ENCODE results near the gene ASPHD1.
"Not testable (repeated sequence)": the region's sequence is repeated elsewhere in the genome, so short reads cannot be mapped to it uniquely, and the experiment has no call there.

Gene ASPHD1, protein sequence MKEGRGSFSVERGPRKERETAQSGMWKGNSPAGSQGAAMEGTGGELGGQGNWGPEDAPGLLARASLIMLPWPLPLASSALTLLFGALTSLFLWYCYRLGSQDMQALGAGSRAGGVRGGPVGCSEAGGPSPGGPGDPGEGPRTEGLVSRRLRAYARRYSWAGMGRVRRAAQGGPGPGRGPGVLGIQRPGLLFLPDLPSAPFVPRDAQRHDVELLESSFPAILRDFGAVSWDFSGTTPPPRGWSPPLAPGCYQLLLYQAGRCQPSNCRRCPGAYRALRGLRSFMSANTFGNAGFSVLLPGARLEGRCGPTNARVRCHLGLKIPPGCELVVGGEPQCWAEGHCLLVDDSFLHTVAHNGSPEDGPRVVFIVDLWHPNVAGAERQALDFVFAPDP

DNA sequence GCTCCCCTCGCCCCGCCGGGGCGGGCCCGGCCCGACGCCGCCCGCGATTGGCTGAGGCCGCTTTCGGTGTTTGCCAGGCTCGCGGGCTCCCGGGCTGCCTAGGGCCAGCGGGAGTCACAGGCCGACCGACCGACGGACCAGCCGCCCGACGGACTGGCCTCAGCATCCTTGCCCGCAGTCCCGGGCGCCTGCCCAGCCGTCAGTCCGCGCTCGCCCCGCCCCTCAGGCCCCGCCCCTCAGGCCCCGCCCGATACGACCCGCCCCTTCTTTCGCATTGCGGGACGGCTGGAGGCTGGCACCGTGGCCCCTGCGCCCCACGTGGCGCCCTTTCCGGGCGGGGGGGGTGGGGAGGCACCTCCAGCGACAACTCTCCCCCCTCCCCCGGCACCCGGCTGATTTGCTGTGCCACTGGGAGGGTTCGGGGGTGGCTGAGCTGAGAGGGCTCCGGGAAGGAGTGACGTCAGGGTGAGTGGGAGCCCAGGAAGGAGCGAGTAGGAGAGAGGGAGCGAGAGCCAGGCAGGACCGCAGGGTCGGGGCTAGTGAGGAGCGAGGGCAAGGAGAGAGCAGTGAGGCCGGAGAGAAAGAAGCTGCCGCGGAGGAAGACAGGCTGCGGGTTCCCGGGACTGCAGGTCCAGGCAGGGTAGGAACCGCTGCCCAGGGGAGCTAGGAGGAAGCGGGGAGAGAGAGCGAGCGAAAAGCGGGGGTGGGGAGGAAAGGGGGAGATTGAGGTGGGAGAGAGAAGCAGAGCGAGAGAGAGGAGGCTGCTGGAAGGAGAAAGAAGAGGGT, at the start of gene ASPHD1:
ASPHD1 (plus strand) TSS at position 387 of the 786 bp plus-strand sequence. CDS start 484 bp downstream, outside the sequence.
- no peak for FAIRE-seq
- DNase-seq (ENCODE audit: insufficient read length, low spot score) = peak; percentile 89

DNA sequence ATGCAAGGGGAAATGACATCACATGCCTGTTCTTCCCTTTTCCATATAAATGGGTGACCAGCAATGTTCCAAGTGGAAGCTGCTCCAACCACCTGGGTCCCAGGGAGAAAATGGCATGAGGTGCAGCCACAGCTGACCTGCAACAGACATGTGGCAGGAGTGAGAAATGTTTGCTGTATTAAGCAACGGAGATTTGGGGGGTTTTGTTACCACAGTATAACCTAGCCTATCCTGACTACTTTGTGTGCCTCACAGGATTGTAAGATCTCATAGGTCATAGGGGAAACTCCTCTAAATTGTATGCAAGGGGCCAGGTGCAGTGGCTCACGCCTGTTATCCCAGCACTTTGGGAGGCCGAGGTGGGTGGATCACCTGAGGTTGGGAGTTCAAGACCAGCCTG, 49.3 kb upstream of the ASPHD1 start:
- FAIRE-seq (no peak), DNase-seq (ENCODE audit: insufficient read length, low spot score) (no peak)

DNA sequence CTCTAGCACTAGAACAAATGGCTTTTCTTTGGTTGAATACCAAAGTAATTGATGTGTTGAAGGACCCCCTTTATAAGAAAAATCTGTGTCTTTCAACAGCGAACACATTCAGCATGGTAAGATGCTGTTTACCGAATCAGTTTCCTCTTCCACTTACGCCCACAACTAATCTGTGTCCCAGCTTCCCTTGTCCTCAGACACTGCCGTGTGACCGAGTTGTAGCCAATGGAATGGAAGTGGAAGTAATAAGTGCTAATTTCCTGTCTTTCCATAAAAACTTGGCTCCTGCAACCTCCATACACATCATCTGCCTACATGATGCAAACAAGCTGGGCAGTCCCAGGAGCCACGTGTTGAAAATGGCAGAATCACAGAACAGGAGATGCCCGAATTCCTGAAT, 47.6 kb upstream of the ASPHD1 start:
- DNase-seq (ENCODE audit: insufficient read length, low spot score) (no peak), FAIRE-seq (no peak)

GRCh38 chr16:29854520-29855100, 45.7 kb upstream of the ASPHD1 start:
- FAIRE-seq = no peak

GRCh38 chr16:29857133-29857760, 43.0 kb upstream of the ASPHD1 start:
- no peak for FAIRE-seq

More at GRCh38 chr16:29854520-29855100, 45.7 kb upstream of the ASPHD1 start:
- no peak for DNase-seq (ENCODE audit: insufficient read length, low spot score)

GRCh38 chr16:29858149-29858849, 42.0 kb upstream of the ASPHD1 start:
- DNase-seq (ENCODE audit: insufficient read length, low spot score) (no peak), FAIRE-seq (no peak)

More at GRCh38 chr16:29857133-29857760, 43.0 kb upstream of the ASPHD1 start:
- DNase-seq (ENCODE audit: insufficient read length, low spot score) = no peak

DNA sequence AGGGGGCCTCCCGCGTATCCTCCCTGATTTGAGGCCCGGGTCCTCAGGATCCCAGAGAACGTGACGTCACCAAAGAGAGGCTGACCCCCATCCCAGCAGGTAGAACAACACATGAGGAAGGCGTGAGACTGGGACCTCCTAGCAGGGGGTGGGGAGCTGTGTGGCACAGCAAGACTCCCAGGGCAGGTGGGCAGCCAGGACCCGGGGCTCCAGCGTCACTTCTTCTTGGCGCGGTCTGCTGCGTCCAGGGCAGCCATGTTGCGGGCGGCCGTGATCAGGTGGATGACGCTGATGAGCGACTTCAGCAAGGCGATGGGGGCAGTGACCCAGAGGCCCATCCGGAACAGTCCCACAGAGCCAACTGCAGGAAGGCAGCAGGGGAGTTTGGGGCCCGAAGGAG, 41.3 kb upstream of the ASPHD1 start:
- no peak for DNase-seq (ENCODE audit: insufficient read length, low spot score)
- FAIRE-seq = no peak

DNA sequence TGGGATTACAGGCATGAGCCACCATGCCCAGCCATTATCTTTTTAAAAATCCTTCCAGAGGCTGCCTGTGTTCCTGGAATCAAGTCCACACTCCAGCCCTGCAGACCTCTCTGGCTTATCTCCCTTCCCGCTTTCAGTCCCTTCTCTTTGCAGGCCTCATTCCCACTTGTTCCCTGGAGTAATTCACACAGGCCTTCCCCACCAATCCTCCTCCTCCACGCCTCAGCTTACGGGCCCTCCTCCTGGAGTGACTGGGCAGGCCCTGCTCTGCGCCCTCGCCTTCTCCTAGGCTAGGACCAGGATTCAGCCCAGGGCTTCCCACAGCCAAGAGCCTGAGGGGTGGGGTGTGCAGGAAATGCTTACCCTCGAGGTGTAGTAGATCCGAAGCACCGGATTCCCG, 40.1 kb upstream of the ASPHD1 start:
- no peak for FAIRE-seq
- no peak for DNase-seq (ENCODE audit: insufficient read length, low spot score)

DNA sequence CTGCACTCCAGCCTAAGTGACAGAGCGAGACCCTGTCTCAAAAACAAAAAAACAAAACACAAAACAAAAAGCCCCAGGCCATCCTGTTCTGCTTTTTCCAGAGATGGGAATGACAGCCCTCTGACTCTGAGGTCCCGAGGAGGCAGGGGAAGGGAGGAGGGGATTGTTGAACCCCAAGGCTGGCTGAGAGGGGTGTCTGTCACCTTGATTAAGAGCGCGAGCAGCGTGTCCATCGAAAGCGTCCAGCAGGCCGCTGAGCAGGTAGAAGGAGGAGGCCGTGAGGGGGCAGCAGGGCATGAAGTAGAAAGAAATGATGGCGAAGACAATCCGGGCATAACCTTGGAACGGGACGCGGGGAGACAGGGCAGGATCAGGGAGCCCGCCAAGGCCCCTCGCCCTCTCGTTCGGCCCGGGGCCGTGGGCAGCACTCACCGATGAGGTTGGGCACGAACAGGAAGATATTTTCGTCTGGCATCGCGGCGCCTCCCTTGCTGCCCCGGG, 37.9 kb upstream of the ASPHD1 start:
- FAIRE-seq (no peak), DNase-seq (ENCODE audit: insufficient read length, low spot score) (no peak)

DNA sequence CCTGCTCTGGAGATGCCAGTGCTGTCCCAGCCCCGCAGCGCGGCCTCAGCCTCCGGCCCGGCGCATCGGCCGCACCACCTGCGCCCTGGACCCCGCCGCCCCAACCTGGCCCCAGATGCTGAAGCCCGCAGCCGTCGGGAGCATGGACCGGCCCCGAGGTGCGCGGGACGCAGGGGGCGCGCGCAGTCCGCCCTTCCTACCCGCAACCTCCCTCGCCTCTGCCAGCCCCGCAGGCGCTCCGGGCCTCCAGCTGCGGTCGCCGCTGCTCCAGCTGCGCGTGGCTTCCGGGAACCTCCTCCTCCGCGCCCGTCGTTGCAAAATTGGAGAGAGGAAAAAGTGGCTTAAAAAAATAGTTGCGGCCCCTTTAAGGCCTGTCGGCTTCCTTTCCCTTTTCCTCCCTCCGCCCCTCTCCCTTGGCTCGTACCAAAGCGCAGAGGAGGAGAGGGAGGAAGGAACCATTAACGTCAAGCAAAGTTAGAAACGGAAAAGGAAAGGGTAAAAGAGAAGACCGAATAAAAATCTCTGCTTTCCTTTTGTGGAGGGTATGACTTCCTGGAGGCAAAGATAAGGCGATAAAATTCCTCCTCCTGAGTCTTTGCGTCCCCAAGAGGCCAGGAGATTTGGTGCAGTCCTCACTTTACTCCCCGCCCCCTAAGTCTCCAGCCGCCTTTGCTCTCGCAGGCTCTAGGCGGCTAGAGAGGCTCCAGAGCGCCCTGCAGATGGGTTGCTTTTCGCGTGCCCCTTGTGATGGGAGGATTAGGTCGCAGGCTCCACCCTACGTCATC, 37.2 kb upstream of the ASPHD1 start, which contains the start of gene CDIPT:
CDIPT (minus strand) TSS at position 343 of the 785 bp plus-strand sequence. CDS start 369 bp downstream, outside the sequence.
- DNase-seq (ENCODE audit: insufficient read length, low spot score) (peak; percentile 92), FAIRE-seq (peak; percentile 98)

DNA sequence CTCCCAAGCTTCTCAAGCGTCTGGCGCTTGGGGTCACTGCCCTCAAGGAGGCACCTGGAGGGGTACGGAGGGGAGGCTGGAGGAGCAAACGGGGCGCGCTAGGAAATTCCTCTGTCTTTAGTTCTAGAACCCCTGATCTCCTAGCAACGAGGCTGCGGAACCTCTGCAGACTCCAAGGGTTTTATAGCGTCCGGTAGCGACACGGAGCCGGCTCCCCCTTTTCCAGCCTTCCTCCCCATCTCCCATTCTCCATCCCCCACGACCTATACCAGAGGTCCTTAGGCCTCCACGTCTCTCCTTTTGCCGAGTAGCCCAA, 36.7 kb upstream of the ASPHD1 start:
- DNase-seq (ENCODE audit: insufficient read length, low spot score) (no peak), FAIRE-seq (no peak)

GRCh38 chr16:29864205-29864604, 36.1 kb upstream of the ASPHD1 start:
- FAIRE-seq = no peak
- no peak for DNase-seq (ENCODE audit: insufficient read length, low spot score)

DNA sequence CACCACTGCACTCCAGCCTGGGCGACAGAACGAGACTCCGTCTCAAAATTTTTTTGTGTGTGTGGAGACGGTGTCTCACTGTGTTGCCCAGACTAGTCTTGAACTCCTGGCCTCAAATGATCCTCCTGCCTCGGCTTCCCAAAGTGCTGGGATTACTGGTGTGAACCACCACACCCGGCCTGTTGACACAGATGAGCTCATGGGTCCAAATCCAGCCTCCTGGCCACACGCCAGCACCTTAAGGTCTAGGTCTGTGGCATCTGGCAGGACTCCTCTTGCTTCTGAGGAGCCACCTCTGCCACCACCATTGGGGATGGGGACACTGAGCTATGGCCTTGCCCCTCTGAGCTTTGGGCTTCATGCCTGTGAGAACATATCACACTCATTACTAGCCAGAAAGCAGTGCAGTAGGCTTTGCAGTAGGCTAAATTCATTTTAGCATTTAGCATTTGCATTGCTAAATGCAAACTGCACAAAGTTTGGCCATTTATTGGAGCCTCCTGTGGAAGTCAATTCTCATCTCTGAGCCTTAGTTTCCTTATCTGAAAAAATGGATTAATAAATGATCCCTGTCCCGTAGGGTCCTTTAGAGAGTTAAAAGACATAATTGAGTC, 31.8 kb upstream of the ASPHD1 start:
- DNase-seq (ENCODE audit: insufficient read length, low spot score) (no peak), FAIRE-seq (no peak)

- FAIRE-seq; DNase-seq (ENCODE audit: insufficient read length, low spot score): not testable (repeated sequence)
Observed at GRCh38 chr16:29869067-29869466, 31.2 kb upstream of the ASPHD1 start.

DNA sequence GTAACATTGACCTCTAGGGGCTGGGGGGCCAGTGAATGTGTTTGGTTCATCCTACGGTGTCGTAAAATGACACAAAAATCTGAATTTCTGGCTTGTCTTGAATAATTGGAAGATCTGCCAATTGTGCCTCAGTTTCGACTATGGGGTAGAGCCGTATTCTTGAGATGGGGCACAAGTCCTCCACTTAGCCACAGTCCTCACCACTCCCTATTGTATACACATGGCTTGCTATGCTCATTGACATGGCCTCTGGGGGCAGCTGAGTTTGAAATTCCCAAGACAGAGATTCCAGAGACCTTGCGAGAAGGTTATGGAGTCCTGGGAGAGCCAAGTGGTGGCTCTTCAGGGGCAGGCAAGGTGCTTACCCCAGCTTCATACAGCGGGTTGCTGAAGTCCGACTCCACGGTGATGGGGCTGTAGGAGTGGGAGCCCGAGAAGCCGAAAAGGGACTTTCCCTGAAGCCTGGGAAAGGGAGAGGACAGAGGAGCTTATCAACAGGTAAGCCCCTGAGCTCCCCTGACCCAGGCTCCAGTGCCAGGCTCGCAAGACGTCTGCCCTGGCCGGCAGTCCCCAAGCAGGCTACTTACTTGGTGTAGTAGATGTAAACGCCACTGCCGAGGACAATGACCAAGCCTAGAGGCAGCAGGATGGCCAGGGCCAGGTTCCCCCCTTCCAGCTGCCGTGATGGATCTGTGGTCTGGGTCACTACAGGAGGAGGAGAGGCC, 28.3 kb upstream of the ASPHD1 start:
- DNase-seq (ENCODE audit: insufficient read length, low spot score) (no peak), FAIRE-seq (no peak)

GRCh38 chr16:29873319-29873718, 27.0 kb upstream of the ASPHD1 start:
- FAIRE-seq = no peak
- no peak for DNase-seq (ENCODE audit: insufficient read length, low spot score)

DNA sequence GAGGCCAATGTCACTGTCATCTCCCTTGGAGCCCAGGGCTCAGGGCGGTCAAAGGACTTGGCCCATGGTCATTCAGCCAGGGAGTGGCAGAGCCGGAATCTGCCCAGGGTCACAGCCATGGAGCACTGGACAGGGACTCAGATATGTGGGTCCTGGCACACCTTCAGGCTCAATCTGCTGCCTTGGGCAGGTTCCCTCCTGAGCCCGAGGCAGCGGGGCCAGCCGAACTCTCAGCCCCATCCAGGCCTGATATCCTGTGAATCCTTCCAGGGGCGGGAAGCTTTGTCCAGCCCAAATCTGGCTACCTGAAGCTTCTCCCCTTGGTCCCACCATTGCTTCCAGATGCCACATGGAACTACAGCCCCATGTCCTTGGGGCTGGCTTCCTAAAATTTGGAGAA, 25.1 kb upstream of the ASPHD1 start:
- FAIRE-seq = no peak
- no peak for DNase-seq (ENCODE audit: insufficient read length, low spot score)

- DNase-seq (ENCODE audit: insufficient read length, low spot score) = no peak
- FAIRE-seq = no peak
Observed at GRCh38 chr16:29876217-29876593, 24.1 kb upstream of the ASPHD1 start.

Data from GM19239 (cell line).